Measurements from ENCODE around the gene IRX4.

Gene IRX4

GRCh38 chr5:1864896-1865440 lies 17.8 kb downstream of the IRX4 start:
- H3K9ac ChIP-seq = no peak overlapping the region
- H3K27ac ChIP-seq = no peak overlapping the region
- no peak overlapping the region for H3K4me2 ChIP-seq (ENCODE audit: low read length)
- H3K4me1 ChIP-seq = no peaks in the 10 kb centered on the region
- no peaks in the 10 kb centered on the region for H3K36me3 ChIP-seq (ENCODE audit: control insufficient read depth, insufficient read depth, low read length)
- TF ChIP-seq, protein P1, sequence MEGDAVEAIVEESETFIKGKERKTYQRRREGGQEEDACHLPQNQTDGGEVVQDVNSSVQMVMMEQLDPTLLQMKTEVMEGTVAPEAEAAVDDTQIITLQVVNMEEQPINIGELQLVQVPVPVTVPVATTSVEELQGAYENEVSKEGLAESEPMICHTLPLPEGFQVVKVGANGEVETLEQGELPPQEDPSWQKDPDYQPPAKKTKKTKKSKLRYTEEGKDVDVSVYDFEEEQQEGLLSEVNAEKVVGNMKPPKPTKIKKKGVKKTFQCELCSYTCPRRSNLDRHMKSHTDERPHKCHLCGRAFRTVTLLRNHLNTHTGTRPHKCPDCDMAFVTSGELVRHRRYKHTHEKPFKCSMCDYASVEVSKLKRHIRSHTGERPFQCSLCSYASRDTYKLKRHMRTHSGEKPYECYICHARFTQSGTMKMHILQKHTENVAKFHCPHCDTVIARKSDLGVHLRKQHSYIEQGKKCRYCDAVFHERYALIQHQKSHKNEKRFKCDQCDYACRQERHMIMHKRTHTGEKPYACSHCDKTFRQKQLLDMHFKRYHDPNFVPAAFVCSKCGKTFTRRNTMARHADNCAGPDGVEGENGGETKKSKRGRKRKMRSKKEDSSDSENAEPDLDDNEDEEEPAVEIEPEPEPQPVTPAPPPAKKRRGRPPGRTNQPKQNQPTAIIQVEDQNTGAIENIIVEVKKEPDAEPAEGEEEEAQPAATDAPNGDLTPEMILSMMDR (IDR thresholded peaks at IDR 0.05) = no peak
- no peak overlapping the region for H3K4me3 ChIP-seq (ENCODE audit: low read depth, low read length)
- H3K9me3 ChIP-seq (ENCODE audit: control insufficient read depth, low read length) = no peaks in the 10 kb centered on the region
- H3K27me3 ChIP-seq (ENCODE audit: control insufficient read depth, insufficient read depth, low read length) = no peaks in the 10 kb centered on the region
- no peaks in the 10 kb centered on the region for H3K79me2 ChIP-seq
- no peak overlapping the region for H2AFZ ChIP-seq

DNA sequence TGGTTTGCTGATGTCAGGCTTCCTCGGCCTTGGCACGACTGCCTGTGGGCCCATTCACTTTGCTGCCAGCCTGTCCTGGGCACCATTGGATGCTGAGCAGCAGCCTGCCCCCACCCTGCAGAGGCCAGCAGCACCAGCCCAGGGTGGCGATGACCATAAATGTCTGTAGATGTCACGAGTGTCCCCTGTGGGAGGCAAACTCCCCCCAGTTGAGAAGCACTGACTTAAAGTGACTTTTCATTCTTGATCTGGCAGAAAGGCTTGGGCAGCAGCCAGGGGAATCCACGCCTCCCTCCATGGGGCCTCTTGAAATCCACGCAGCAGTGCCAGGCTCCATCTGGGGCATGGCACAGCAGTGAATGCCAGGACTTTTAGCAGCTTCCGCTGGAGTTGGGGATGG lies 21.8 kb downstream of the IRX4 start:
- no peak overlapping the region for H2AFZ ChIP-seq
- no peak overlapping the region for H3K4me2 ChIP-seq (ENCODE audit: low read length)
- no peak overlapping the region for H3K4me3 ChIP-seq (ENCODE audit: low read depth, low read length)
- no peak overlapping the region for H3K27ac ChIP-seq
- H3K27me3 ChIP-seq (ENCODE audit: control insufficient read depth, insufficient read depth, low read length) = no peaks in the 10 kb centered on the region
- H3K9me3 ChIP-seq (ENCODE audit: control insufficient read depth, low read length) = no peaks in the 10 kb centered on the region
- TF ChIP-seq, protein P1 (IDR thresholded peaks at IDR 0.05) = no peak
- H3K9ac ChIP-seq = no peak overlapping the region
- H3K79me2 ChIP-seq = no peaks in the 10 kb centered on the region
- H3K4me1 ChIP-seq = no peaks in the 10 kb centered on the region
- no peaks in the 10 kb centered on the region for H3K36me3 ChIP-seq (ENCODE audit: control insufficient read depth, insufficient read depth, low read length)

DNA sequence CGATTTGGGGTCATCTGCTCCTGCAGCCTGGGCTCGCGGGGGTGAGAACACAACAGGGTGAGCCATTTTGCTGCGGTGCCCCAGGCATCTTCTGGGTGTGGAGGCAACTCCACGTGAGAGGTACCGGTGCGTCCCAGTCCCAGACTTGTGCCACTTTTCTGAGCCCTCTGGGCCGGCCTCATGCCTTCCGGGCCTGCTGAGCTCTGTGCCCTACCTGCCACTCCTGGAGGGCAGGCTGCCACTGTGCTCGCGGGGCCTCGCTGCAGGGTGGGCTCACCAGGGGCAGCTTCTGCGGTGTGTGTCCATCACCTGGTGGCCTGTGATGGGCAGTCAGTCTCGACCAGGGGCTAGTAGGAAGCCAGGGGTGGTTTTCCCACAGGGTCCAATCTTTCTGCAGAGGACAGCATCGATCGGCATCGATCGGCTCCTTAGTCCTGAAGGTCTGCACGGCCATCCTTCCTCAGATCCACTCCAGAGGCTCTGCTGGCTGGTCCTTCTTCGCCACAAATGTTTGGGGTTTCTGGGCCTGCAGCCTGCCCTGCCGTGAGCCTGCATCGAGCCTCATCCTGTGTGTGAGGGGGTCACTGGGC lies 22.6 kb downstream of the IRX4 start:
- Histone ChIP-seq H3K9ac (no peak overlapping the region), H3K9me3 (ENCODE audit: control insufficient read depth, low read length) (no peaks in the 10 kb centered on the region), H3K27me3 (ENCODE audit: control insufficient read depth, insufficient read depth, low read length) (no peaks in the 10 kb centered on the region), H3K4me3 (ENCODE audit: low read depth, low read length) (no peak overlapping the region), H2AFZ (no peak overlapping the region), H3K4me2 (ENCODE audit: low read length) (no peak overlapping the region), H3K4me1 (no peaks in the 10 kb centered on the region), H3K27ac (no peak overlapping the region), H3K36me3 (ENCODE audit: control insufficient read depth, insufficient read depth, low read length) (no peaks in the 10 kb centered on the region), H3K79me2 (no peaks in the 10 kb centered on the region)
- TF ChIP-seq, protein P1 (IDR thresholded peaks at IDR 0.05) = no peak

DNA sequence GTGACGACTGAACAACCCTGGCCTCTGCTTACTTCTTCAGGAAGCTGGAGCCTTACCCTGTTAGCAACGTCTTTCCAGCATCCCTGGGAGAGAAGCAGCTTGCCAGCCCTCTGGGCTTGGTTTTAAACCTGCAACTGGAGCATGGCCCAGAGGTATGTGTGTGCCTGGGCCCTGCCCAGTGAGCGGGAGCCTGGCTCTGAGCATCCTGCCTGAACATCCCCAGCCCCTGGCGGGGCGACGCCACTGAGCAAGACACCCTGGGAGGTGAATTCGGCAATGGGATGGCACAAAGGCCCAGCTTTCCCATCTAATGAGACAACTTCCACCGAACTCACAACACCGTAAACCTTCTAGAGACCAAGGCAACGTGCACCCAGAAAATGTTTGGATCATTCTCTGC lies 23.6 kb downstream of the IRX4 start:
- Histone ChIP-seq H3K36me3 (ENCODE audit: control insufficient read depth, insufficient read depth, low read length) (no peaks in the 10 kb centered on the region), H3K4me2 (ENCODE audit: low read length) (no peak overlapping the region), H3K79me2 (no peaks in the 10 kb centered on the region), H3K4me3 (ENCODE audit: low read depth, low read length) (no peak overlapping the region), H3K27ac (no peak overlapping the region), H3K27me3 (ENCODE audit: control insufficient read depth, insufficient read depth, low read length) (no peaks in the 10 kb centered on the region), H3K9ac (no peak overlapping the region), H3K4me1 (no peaks in the 10 kb centered on the region), H3K9me3 (ENCODE audit: control insufficient read depth, low read length) (no peaks in the 10 kb centered on the region), H2AFZ (no peak overlapping the region)
- TF ChIP-seq, protein P1 (IDR thresholded peaks at IDR 0.05) = no peak

- no peaks in the 10 kb centered on the region for H3K36me3 ChIP-seq (ENCODE audit: control insufficient read depth, insufficient read depth, low read length)
- no peak overlapping the region for H2AFZ ChIP-seq
- no peak overlapping the region for H3K4me2 ChIP-seq (ENCODE audit: low read length)
- H3K9me3 ChIP-seq (ENCODE audit: control insufficient read depth, low read length) = no peaks in the 10 kb centered on the region
- no peak overlapping the region for H3K9ac ChIP-seq
- no peaks in the 10 kb centered on the region for H3K79me2 ChIP-seq
- TF ChIP-seq, protein P1 (IDR thresholded peaks at IDR 0.05) = no peak
- H3K4me1 ChIP-seq = no peaks in the 10 kb centered on the region
- H3K27me3 ChIP-seq (ENCODE audit: control insufficient read depth, insufficient read depth, low read length) = no peaks in the 10 kb centered on the region
- H3K27ac ChIP-seq = no peak overlapping the region
- no peak overlapping the region for H3K4me3 ChIP-seq (ENCODE audit: low read depth, low read length)
Measured at GRCh38 chr5:1858436-1858835, 24.3 kb downstream of the IRX4 start.
